T-helper 2 cell treated with Interferon-gamma antibody and Interleukin-4, amounts not matched to agents 100 ng/mL and 5 ng/mL, for 36 hours (primary cell): ENCODE data around the gene ST8SIA2. TPM values are rescaled to one million over a fixed set of nuclear protein-coding genes. Genes with fewer than 3 reads are reported as not detected.
"Not testable (repeated sequence)": the region's sequence is repeated elsewhere in the genome, so short reads cannot be mapped to it uniquely, and the experiment has no call there.

Experiments
- intact Hi-C: fragments of 100-400 bp; cut with micrococcal nuclease; formaldehyde crosslinking; loops from one replicate; pipeline ENCODE4 v1.15.1; 2023
- total RNA-seq: library from RNA; stranded (reverse); gene quantifications from 2 replicates; pipeline ENCODE4 v1.2.3, GENCODE V29; 2022

ST8SIA2 gene
- total RNA-seq, 1 donor from 2014 or later = not detected

GRCh38 chr15:92443381-92443780 is 49.7 kb downstream of the ST8SIA2 start:
- intact Hi-C loops = no loop called here

GRCh38 chr15:92444631-92445030 is 51.0 kb downstream of the ST8SIA2 start:
- intact Hi-C loops = no loop called here

GRCh38 chr15:92448370-92448769 is 54.7 kb downstream of the ST8SIA2 start:
- intact Hi-C loops = no loop called here

- intact Hi-C loops = no loop called here
Measured at GRCh38 chr15:92449476-92449875, 55.8 kb downstream of the ST8SIA2 start.

- intact Hi-C loops = no loop called here
Measured at GRCh38 chr15:92451225-92451825, 57.6 kb downstream of the ST8SIA2 start.

GRCh38 chr15:92452143-92452542 is 58.5 kb downstream of the ST8SIA2 start:
- intact Hi-C loops = no loop called here

- intact Hi-C loops = no loop called here
Measured at GRCh38 chr15:92453607-92454006, 59.9 kb downstream of the ST8SIA2 start.

GRCh38 chr15:92454555-92455105 is 60.9 kb downstream of the ST8SIA2 start:
- intact Hi-C loops = no loop called here

GRCh38 chr15:92455271-92455670 is 61.6 kb downstream of the ST8SIA2 start:
- intact Hi-C loops = no loop called here

- intact Hi-C loops = no loop called here
Measured at GRCh38 chr15:92457471-92458041, 63.9 kb downstream of the ST8SIA2 start.

GRCh38 chr15:92460023-92460422 is 66.3 kb downstream of the ST8SIA2 start:
- intact Hi-C loops = no loop called here

GRCh38 chr15:92462424-92463125 is 68.9 kb downstream of the ST8SIA2 start:
- intact Hi-C loops = no loop called here

- intact Hi-C loops = no loop called here
Measured at GRCh38 chr15:92463352-92463751, 69.7 kb downstream of the ST8SIA2 start.

GRCh38 chr15:92463826-92464225 is 70.1 kb downstream of the ST8SIA2 start:
- intact Hi-C loops = no loop called here

GRCh38 chr15:92466834-92467233 is 73.2 kb downstream of the ST8SIA2 start:
- intact Hi-C loops = no loop called here

GRCh38 chr15:92467245-92467644 is 73.6 kb downstream of the ST8SIA2 start:
- intact Hi-C loops = no loop called here

- intact Hi-C loops = no loop called here
Measured at GRCh38 chr15:92468991-92469390, 75.3 kb downstream of the ST8SIA2 start.

- intact Hi-C loops = no loop called here
Measured at GRCh38 chr15:92471288-92471687, 77.6 kb downstream of the ST8SIA2 start.

- intact Hi-C loops = no loop called here
Measured at GRCh38 chr15:92473756-92474155, 80.1 kb downstream of the ST8SIA2 start.

GRCh38 chr15:92479730-92480129 is 86.0 kb downstream of the ST8SIA2 start:
- intact Hi-C loops = not testable (repeated sequence)

- intact Hi-C loops = no loop called here
Measured at GRCh38 chr15:92480361-92480760, 86.7 kb downstream of the ST8SIA2 start.

GRCh38 chr15:92485441-92485840 is 91.8 kb downstream of the ST8SIA2 start:
- intact Hi-C loops = no loop called here
